ENCODE results near the gene IPO11. TPM values are rescaled to one million over a fixed set of nuclear protein-coding genes. Genes with fewer than 3 reads are reported as not detected.

The IPO11 gene
- total and polyA plus RNA-seq, 2 experiments from 2014 or later: 18.7 to 64.7 TPM

DNA sequence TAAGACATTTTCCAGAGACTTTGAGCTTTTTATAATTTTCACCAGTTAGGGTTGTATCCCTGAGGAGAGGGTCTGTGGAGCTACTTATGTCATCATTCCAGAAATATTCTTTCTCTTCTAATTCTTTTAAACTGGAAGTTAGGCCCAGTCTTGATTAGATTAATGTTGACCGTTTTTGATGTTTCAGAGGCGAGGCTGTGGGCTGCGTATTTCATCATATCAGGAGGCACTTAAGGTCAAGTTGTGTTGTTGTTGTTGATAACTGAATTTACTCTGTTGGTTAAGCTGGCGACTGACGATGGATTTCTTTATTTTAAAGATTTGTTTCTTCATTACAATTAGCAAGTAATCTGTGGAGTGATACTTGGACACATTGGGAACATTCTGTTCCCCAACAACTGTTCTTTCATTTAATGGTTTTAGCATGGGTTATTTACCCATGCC, 20.1 kb downstream of the IPO11 start:
- ATAC-seq: no peak
- Histone ChIP-seq H3K36me3 (ENCODE audit: insufficient read depth) (no peaks in the 10 kb centered on the region), H4K20me1 (replicated peaks; ENCODE audit: insufficient read depth) (peaks cover 22% of the 10 kb centered on the region), H3K27me3 (ENCODE audit: insufficient read depth) (no peaks in the 10 kb centered on the region), H2AFZ (no peak overlapping the region), H3K9me2 (ENCODE audit: insufficient read depth) (no peaks in the 10 kb centered on the region), H3F3A (replicated peaks; ENCODE audit: low read depth) (no peaks in the 10 kb centered on the region), H3K79me2 (replicated peaks; ENCODE audit: insufficient read depth) (peaks cover 97% of the 10 kb centered on the region), H3K4me3 (no peak overlapping the region), H3K4me1 (ENCODE audit: insufficient read depth) (no peaks in the 10 kb centered on the region), H3K4me2 (no peak overlapping the region), H3K27ac (ENCODE audit: low read depth) (no peak overlapping the region)
- Mint-ChIP-seq H3K4me3 (no peak overlapping the region), H3K27me3 (ENCODE audit: insufficient read depth, low read depth, poor library complexity) (peaks cover 2% of the 10 kb centered on the region), H3K9me3 (no peaks in the 10 kb centered on the region), H3K27ac (peak overlapping the region; percentile 32), H3K36me3 (ENCODE audit: low read depth) (peaks cover 3% of the 10 kb centered on the region; the same call in 2 of the 3 replicates), H3K4me1 (peaks cover 4% of the 10 kb centered on the region; the same call in 2 of the 3 replicates)
- DNase-seq (ENCODE audit: low spot score): no peak
- TF ChIP-seq NANOG (IDR thresholded peaks at IDR 0.05; ENCODE audit: borderline replicate concordance) (no peak), ZNF114 (CRISPR knock-in tag; IDR thresholded peaks at IDR 0.05) (no peak), JUNB (IDR thresholded peaks at IDR 0.05; ENCODE audit: unreplicated experiment) (no peak), ETS1 (IDR thresholded peaks at IDR 0.05) (no peak), STAT1 (IDR thresholded peaks at IDR 0.05; ENCODE audit: unreplicated experiment) (no peak), EZH2 (IDR thresholded peaks at IDR 0.05; ENCODE audit: low read depth, unreplicated experiment) (no peak), CTCF (conservative IDR thresholded peaks at IDR 0.05; ENCODE audit: low read depth in 2 of 2) (no peak), ZNF331 (CRISPR knock-in tag; IDR thresholded peaks at IDR 0.05; ENCODE audit: low read depth) (no peak), CREB1 (CRISPR knock-in tag; IDR thresholded peaks at IDR 0.05; ENCODE audit: low read depth) (no peak), POLR2AphosphoS5 (IDR thresholded peaks at IDR 0.05; ENCODE audit: low read depth) (no peak), EZH2phosphoT487 (IDR thresholded peaks at IDR 0.05; ENCODE audit: unreplicated experiment) (no peak), REST (IDR thresholded peaks at IDR 0.05; ENCODE audit: unreplicated experiment) (no peak)
- TF ChIP-seq, protein P1, sequence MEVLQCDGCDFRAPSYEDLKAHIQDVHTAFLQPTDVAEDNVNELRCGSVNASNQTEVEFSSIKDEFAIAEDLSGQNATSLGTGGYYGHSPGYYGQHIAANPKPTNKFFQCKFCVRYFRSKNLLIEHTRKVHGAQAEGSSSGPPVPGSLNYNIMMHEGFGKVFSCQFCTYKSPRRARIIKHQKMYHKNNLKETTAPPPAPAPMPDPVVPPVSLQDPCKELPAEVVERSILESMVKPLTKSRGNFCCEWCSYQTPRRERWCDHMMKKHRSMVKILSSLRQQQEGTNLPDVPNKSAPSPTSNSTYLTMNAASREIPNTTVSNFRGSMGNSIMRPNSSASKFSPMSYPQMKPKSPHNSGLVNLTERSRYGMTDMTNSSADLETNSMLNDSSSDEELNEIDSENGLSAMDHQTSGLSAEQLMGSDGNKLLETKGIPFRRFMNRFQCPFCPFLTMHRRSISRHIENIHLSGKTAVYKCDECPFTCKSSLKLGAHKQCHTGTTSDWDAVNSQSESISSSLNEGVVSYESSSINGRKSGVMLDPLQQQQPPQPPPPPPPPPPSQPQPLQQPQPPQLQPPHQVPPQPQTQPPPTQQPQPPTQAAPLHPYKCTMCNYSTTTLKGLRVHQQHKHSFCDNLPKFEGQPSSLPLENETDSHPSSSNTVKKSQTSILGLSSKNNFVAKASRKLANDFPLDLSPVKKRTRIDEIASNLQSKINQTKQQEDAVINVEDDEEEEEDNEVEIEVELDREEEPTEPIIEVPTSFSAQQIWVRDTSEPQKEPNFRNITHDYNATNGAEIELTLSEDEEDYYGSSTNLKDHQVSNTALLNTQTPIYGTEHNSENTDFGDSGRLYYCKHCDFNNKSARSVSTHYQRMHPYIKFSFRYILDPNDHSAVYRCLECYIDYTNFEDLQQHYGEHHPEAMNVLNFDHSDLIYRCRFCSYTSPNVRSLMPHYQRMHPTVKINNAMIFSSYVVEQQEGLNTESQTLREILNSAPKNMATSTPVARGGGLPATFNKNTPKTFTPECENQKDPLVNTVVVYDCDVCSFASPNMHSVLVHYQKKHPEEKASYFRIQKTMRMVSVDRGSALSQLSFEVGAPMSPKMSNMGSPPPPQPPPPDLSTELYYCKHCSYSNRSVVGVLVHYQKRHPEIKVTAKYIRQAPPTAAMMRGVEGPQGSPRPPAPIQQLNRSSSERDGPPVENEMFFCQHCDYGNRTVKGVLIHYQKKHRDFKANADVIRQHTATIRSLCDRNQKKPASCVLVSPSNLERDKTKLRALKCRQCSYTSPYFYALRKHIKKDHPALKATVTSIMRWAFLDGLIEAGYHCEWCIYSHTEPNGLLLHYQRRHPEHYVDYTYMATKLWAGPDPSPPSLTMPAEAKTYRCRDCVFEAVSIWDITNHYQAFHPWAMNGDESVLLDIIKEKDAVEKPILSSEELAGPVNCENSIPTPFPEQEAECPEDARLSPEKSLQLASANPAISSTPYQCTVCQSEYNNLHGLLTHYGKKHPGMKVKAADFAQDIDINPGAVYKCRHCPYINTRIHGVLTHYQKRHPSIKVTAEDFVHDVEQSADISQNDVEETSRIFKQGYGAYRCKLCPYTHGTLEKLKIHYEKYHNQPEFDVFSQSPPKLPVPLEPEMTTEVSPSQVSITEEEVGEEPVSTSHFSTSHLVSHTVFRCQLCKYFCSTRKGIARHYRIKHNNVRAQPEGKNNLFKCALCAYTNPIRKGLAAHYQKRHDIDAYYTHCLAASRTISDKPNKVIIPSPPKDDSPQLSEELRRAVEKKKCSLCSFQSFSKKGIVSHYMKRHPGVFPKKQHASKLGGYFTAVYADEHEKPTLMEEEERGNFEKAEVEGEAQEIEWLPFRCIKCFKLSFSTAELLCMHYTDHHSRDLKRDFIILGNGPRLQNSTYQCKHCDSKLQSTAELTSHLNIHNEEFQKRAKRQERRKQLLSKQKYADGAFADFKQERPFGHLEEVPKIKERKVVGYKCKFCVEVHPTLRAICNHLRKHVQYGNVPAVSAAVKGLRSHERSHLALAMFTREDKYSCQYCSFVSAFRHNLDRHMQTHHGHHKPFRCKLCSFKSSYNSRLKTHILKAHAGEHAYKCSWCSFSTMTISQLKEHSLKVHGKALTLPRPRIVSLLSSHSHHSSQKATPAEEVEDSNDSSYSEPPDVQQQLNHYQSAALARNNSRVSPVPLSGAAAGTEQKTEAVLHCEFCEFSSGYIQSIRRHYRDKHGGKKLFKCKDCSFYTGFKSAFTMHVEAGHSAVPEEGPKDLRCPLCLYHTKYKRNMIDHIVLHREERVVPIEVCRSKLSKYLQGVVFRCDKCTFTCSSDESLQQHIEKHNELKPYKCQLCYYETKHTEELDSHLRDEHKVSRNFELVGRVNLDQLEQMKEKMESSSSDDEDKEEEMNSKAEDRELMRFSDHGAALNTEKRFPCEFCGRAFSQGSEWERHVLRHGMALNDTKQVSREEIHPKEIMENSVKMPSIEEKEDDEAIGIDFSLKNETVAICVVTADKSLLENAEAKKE (CRISPR knock-in tag; IDR thresholded peaks at IDR 0.05): no peak

Measured in GM23338 (cell line).